Esophagus muscularis mucosa (tissue), 4 donors: ENCODE measurements around the gene AP1S2. TPM values are rescaled to one million over a fixed set of nuclear protein-coding genes. Genes with fewer than 3 reads are reported as not detected.

Experiments
- DNase-seq: peaks from one replicate; pipeline ENCODE4 v3.0.0-alpha.2; 2017; ENCODE audit errors: extremely low spot score
- H3K27ac ChIP-seq, 4 donors: fragments of 200-600 bp; sonication (generic); replicated peaks in 1 of 4; 1 replicate in 3 of 4; 2 replicates in 1 of 4; pipeline ENCODE4 v1.5.1; 2016 to 2019; ENCODE audit warnings: mild to moderate bottlenecking in 1 of 4
- H3K27me3 ChIP-seq, 4 donors: fragments of 200-600 bp; sonication (generic); one replicate each; pipeline versions ENCODE4 v1.5.1 to v1.6.0; 2016 to 2019
- H3K36me3 ChIP-seq, 4 donors: fragments of 200-600 bp; sonication (generic); one replicate each; pipeline ENCODE4 v1.5.1; 2016 to 2019
- H3K4me1 ChIP-seq, 4 donors: fragments of 200-600 bp; sonication (generic); one replicate each; pipeline ENCODE4 v1.5.1; 2016 to 2019
- H3K4me3 ChIP-seq, 4 donors: fragments of 200-600 bp; sonication (generic); 1 replicate in 2 of 4; 2 replicates in 2 of 4; pipeline ENCODE4 v1.5.1; 2016 to 2019; ENCODE audit warnings: mild to moderate bottlenecking in 4 of 4, moderate library complexity in 1 of 4
- H3K9me3 ChIP-seq, 4 donors: fragments of 200-600 bp; sonication (generic); 1 replicate in 3 of 4; 2 replicates in 1 of 4; pipeline ENCODE4 v1.5.1; 2016 to 2019
- EP300 ChIP-seq: sonication (generic); formaldehyde crosslinking; IDR thresholded peaks from one replicate; pipeline ENCODE4 v1.6.1; 2017; ENCODE audit warnings: antibody characterized with exemption
- POLR2A ChIP-seq: fragments of 450-650 bp; IDR thresholded peaks from one replicate; pipeline ENCODE4 v1.6.1; 2017; ENCODE audit warnings: antibody characterized with exemption, moderate library complexity, mild to moderate bottlenecking, low read depth
- POLR2AphosphoS5 ChIP-seq, 2 donors: sonication (generic); formaldehyde crosslinking; IDR thresholded peaks; one replicate each; pipeline ENCODE4 v1.6.1; 2017; ENCODE audit warnings: antibody characterized with exemption in 2 of 2
- WGBS: methylation state at CpG from one replicate; pipeline ENCODE4 v1.1.5; 2018; 5-methylcytosine and 5-hydroxymethylcytosine counted together
- intact Hi-C: fragments of 100-400 bp; cut with DNase I; formaldehyde crosslinking; loops from one replicate; pipeline ENCODE4 v1.15.1; 2023
- total RNA-seq, 4 donors: library from RNA; depleted of rRNA; stranded (reverse); fragments of >200 nt; gene quantifications; one replicate each; pipeline versions ENCODE4 v1.1.0 to v1.2.1, GENCODE V29; 2016
- TF ChIP-seq, protein P1 (sequence below), 3 experiments: fragments of 200-600 bp in 2 of 3; fragments of 450-650 bp in 1 of 3; sonication (generic) in 2 of 3; IDR thresholded peaks; one replicate each; pipeline ENCODE4 v1.5.1; 2017 to 2019; ENCODE audit warnings: antibody characterized with exemption in 3 of 3, mild to moderate bottlenecking in 2 of 3, moderate library complexity in 1 of 3

The AP1S2 gene
- total RNA-seq, 4 donors from 2014 or later: 136 to 142 (median 140) TPM

DNA sequence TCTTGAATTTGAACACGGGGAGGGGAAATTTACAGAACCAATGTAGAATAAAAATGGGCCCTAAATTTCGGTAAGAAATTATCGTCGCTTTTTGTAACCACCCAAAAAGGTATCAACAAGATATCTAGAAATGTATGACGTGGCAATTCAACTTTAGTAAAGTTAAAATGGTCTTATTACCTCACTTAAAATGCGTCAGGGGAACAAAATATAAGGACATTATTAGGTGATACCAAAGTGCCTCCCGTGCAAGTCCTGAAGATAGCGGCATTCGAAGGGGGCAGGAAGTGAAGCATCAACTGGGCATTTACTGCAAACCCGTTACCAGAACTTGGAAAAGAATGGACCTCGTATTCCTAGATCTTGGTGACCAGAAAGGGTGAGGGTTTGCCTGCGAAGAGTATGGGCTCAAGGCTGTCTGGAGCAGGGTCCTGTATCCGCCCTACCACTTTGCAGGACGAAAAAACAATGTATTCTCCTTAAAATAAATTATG is 980 bp downstream of the AP1S2 start:
- H3K4me3 ChIP-seq: peak overlapping the region; percentile 75 to 93 (median 80)
- TF ChIP-seq POLR2A (no peak), EP300 (no peak), POLR2AphosphoS5 (IDR thresholded peaks at IDR 0.05) (no peak)
- TF ChIP-seq, protein P1, sequence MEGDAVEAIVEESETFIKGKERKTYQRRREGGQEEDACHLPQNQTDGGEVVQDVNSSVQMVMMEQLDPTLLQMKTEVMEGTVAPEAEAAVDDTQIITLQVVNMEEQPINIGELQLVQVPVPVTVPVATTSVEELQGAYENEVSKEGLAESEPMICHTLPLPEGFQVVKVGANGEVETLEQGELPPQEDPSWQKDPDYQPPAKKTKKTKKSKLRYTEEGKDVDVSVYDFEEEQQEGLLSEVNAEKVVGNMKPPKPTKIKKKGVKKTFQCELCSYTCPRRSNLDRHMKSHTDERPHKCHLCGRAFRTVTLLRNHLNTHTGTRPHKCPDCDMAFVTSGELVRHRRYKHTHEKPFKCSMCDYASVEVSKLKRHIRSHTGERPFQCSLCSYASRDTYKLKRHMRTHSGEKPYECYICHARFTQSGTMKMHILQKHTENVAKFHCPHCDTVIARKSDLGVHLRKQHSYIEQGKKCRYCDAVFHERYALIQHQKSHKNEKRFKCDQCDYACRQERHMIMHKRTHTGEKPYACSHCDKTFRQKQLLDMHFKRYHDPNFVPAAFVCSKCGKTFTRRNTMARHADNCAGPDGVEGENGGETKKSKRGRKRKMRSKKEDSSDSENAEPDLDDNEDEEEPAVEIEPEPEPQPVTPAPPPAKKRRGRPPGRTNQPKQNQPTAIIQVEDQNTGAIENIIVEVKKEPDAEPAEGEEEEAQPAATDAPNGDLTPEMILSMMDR (IDR thresholded peaks at IDR 0.05): no peak
- intact Hi-C loops: loop anchor here (5.0 to 10.0 kb wide), 4 partner anchors 61 to 1021 kb away; partner anchors contain the start of genes CTPS2, RBBP7, SYAP1 and ZRSR2
- 9% methylated on average over 14 of the region's 14 CpGs for WGBS
- H3K4me1 ChIP-seq: peaks cover 12 to 54% (median 38%) of the 10 kb centered on the region in 4 donors
- H3K27me3 ChIP-seq: no peaks in the 10 kb centered on the region
- peaks cover 0 to 4% (median 0%) of the 10 kb centered on the region in 4 donors for H3K36me3 ChIP-seq
- no peak for DNase-seq
- peak overlapping the region; percentile 88 to 96 (median 95) for H3K27ac ChIP-seq
- H3K9me3 ChIP-seq: no peaks in the 10 kb centered on the region

DNA sequence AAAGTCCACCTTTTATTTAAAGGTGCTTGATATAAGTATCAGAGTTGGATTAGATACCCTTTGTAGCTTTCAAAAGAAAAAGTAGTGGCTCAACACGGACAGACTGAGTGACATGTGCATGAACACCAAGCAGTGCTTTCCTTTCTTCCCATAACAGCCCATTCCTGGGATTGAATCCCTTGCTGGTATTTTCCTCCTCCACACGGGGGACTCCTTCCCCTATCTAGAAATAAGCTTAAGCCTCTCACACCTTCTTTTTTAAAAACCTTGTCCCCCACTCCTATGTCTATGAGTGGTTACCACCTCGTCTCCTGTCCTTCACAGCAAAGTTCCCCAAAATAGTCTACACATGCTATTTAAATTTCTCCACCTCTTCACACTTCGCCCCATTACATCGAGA is 5.1 kb downstream of the AP1S2 start:
- peak overlapping the region; percentile 45 to 76 (median 55) for H3K27ac ChIP-seq
- WGBS: 65% methylated on average over 5 of the region's 5 CpGs
- H3K27me3 ChIP-seq: no peaks in the 10 kb centered on the region
- no peaks in the 10 kb centered on the region for H3K9me3 ChIP-seq
- peaks cover 0 to 15% (median 7%) of the 10 kb centered on the region in 4 donors for H3K36me3 ChIP-seq
- intact Hi-C loops: no loop called here
- DNase-seq: no peak
- TF ChIP-seq EP300 (no peak), POLR2AphosphoS5 (IDR thresholded peaks at IDR 0.05) (no peak)
- TF ChIP-seq, protein P1 (IDR thresholded peaks at IDR 0.05): peak in 2 of 3 experiments; percentile 16 to 39
- H3K4me3 ChIP-seq: no peak overlapping the region
- H3K4me1 ChIP-seq: peaks cover 6 to 62% (median 38%) of the 10 kb centered on the region in 4 donors

DNA sequence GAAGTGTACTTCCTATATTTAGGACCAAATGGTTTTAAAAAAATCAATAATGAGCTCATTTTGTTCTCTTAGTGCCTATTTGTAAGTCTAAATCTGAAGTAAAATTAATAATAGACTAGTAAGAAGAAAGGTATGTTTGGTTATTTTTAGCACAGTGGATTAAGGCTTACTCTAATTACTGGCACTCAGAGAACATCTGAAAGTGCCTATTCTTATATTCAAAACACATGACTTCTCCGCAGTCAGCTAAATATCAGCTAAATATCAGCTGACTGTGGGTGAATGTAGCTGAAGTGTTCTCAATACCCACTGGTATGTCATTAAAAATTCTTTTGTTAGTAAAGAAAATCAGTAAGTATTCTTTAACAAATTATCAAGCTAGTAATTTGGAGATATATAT is 6.0 kb downstream of the AP1S2 start:
- TF ChIP-seq POLR2A: no peak
- TF ChIP-seq, protein P1 (IDR thresholded peaks at IDR 0.05): no peak
- TF ChIP-seq POLR2AphosphoS5 (IDR thresholded peaks at IDR 0.05): no peak
- TF ChIP-seq EP300: no peak
- H3K4me1 ChIP-seq: peaks cover 6 to 62% (median 34%) of the 10 kb centered on the region in 4 donors
- no peaks in the 10 kb centered on the region for H3K9me3 ChIP-seq
- no peaks in the 10 kb centered on the region for H3K27me3 ChIP-seq
- intact Hi-C loops: no loop called here
- H3K27ac ChIP-seq: peak overlapping the region; percentile 45 to 76 (median 55)
- no peak for DNase-seq
- H3K36me3 ChIP-seq: peaks cover 0 to 22% (median 12%) of the 10 kb centered on the region in 4 donors
- no peak overlapping the region for H3K4me3 ChIP-seq
- 64% methylated on average over 1 of the region's 1 CpG for WGBS

DNA sequence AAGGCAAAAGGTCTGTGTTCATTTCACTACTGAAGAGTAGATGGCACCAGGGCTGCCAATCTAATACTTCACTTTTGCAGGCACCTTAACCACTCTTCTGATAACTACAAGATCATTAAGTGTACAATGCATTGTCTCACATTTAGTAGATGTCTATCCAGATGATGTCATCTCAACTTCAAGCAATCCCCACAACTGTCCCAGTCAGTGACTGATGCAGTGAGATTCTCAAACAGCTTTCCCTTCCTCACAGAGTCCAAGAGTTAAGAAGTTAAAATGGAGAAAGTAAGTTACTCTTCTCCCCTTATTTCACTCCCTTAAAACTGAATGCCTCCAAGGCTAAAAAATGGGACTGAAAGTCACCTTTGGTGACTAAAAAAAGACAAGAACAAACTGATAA is 10.7 kb downstream of the AP1S2 start:
- Histone ChIP-seq H3K27me3 (no peaks in the 10 kb centered on the region), H3K4me1 (peaks cover 6 to 33% (median 22%) of the 10 kb centered on the region in 4 donors), H3K27ac (no peak overlapping the region), H3K9me3 (no peaks in the 10 kb centered on the region), H3K36me3 (peaks cover 0 to 19% (median 14%) of the 10 kb centered on the region in 4 donors), H3K4me3 (no peak overlapping the region)
- intact Hi-C loops: no loop called here
- DNase-seq: no peak
- TF ChIP-seq POLR2A (no peak), EP300 (no peak), POLR2AphosphoS5 (IDR thresholded peaks at IDR 0.05) (no peak)
- TF ChIP-seq, protein P1 (IDR thresholded peaks at IDR 0.05): no peak
